RWPE2 (cell line): ENCODE results near the gene NACC1.
"Not testable (repeated sequence)": the region's sequence is repeated elsewhere in the genome, so short reads cannot be mapped to it uniquely, and the experiment has no call there.

ENCODE experiments used
- ATAC-seq: fragments of 200-7000 bp; cut with Tn5 transposase; 3 replicates; pipeline ENCODE4 v1.9.1; 2021; ENCODE audit warnings: low read depth
- DNase-seq: peaks from one replicate; pipeline ENCODE4 v3.0.0-alpha.2; 2020; ENCODE audit warnings: low spot score
- H3K27ac ChIP-seq: fragments of 450-650 bp; 2 replicates; pipeline ENCODE4 v1.5.1; 2017; ENCODE audit warnings: mild to moderate bottlenecking; ENCODE audit not compliant: poor library complexity, severe bottlenecking
- H3K27me3 ChIP-seq: fragments of 250-450 bp; sonication (Bioruptor Pico); 2 replicates; pipeline ENCODE4 v1.5.1; 2021; ENCODE audit warnings: mild to moderate bottlenecking, moderate library complexity; ENCODE audit not compliant: insufficient read depth, poor library complexity, severe bottlenecking
- H3K36me3 ChIP-seq: fragments of 250-450 bp; sonication (Bioruptor Pico); 2 replicates; pipeline ENCODE4 v1.5.1; 2020; ENCODE audit warnings: low read depth, mild to moderate bottlenecking, moderate library complexity
- H3K4me1 ChIP-seq: fragments of 250-450 bp; sonication (Bioruptor Pico); 2 replicates; pipeline ENCODE4 v1.5.1; 2021; ENCODE audit warnings: mild to moderate bottlenecking, moderate library complexity; ENCODE audit not compliant: insufficient read depth, poor library complexity, severe bottlenecking
- H3K4me3 ChIP-seq: fragments of 250-450 bp; sonication (Bioruptor Pico); 2 replicates; pipeline ENCODE4 v1.5.1; 2021; ENCODE audit warnings: mild to moderate bottlenecking, moderate library complexity; ENCODE audit not compliant: severe bottlenecking
- H3K9me3 ChIP-seq: fragments of 250-450 bp; sonication (Bioruptor Pico); 2 replicates; pipeline ENCODE4 v1.5.1; 2021; ENCODE audit warnings: mild to moderate bottlenecking, moderate library complexity; ENCODE audit not compliant: severe bottlenecking
- TF ChIP-seq, protein P1 (sequence below): fragments of 450-650 bp; IDR thresholded peaks from one replicate; pipeline ENCODE4 v1.5.1; 2017; ENCODE audit warnings: mild to moderate bottlenecking, moderate library complexity; ENCODE audit not compliant: poor library complexity, severe bottlenecking

Gene NACC1

DNA sequence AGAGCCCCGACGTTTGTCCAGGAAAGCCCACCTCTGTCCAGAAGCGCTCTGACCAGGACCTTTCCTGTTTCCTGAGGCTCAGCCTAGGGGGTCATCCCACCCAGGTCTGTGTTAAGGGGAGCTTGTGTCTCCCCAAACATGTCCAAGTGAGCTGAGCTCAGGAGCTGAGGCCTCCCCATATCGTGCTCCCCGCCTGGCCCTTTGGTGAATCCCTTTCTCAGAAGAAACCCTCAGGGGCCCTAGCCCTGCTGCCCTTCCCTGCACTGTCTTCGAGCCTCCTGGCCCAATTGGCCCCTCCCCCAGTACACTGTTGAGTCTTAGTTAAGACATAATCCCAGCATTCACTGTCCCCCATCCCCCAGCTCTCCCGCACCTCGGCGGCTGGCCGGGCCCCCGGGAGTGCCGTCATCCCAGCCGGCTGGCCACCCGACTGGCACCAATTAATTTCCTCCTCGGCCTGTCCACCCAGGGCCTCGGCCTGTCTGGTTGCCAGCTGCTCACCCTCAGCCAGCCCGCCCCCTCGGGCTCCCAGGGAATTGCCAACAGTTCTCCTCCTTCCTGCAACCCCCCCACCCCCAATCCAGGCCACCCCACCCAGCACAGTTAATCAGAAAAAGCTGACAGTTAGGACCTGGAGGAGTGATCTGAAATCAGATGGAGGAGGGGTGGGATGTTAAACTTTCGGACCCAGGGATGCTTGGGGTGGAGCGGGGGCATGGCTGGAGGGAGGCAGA is 45.7 kb downstream of the NACC1 start:
- Histone ChIP-seq H3K27ac (peak overlapping the region; percentile 99), H3K4me1 (peaks cover 53% of the 10 kb centered on the region), H3K36me3 (no peaks in the 10 kb centered on the region), H3K4me3 (peak overlapping the region; percentile 15), H3K27me3 (no peaks in the 10 kb centered on the region), H3K9me3 (no peaks in the 10 kb centered on the region)
- ATAC-seq = peak; percentile 15
- DNase-seq = peak; percentile 87
- TF ChIP-seq, protein P1, sequence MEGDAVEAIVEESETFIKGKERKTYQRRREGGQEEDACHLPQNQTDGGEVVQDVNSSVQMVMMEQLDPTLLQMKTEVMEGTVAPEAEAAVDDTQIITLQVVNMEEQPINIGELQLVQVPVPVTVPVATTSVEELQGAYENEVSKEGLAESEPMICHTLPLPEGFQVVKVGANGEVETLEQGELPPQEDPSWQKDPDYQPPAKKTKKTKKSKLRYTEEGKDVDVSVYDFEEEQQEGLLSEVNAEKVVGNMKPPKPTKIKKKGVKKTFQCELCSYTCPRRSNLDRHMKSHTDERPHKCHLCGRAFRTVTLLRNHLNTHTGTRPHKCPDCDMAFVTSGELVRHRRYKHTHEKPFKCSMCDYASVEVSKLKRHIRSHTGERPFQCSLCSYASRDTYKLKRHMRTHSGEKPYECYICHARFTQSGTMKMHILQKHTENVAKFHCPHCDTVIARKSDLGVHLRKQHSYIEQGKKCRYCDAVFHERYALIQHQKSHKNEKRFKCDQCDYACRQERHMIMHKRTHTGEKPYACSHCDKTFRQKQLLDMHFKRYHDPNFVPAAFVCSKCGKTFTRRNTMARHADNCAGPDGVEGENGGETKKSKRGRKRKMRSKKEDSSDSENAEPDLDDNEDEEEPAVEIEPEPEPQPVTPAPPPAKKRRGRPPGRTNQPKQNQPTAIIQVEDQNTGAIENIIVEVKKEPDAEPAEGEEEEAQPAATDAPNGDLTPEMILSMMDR = no peak

- Histone ChIP-seq H3K36me3 (no peaks in the 10 kb centered on the region), H3K9me3 (no peaks in the 10 kb centered on the region), H3K4me3 (peak overlapping the region; percentile 12), H3K27me3 (no peaks in the 10 kb centered on the region), H3K4me1 (peaks cover 61% of the 10 kb centered on the region), H3K27ac (peak overlapping the region; percentile 99)
- TF ChIP-seq, protein P1 = no peak
- ATAC-seq = peak; percentile 9; the same call in 2 of the 3 replicates
- peak; percentile 86 for DNase-seq
Observed at GRCh38 chr19:13164343-13165161, 46.5 kb downstream of the NACC1 start.

- no peak for DNase-seq
- Histone ChIP-seq H3K4me1 (peaks cover 69% of the 10 kb centered on the region), H3K9me3 (no peaks in the 10 kb centered on the region), H3K27me3 (no peaks in the 10 kb centered on the region), H3K36me3 (no peaks in the 10 kb centered on the region), H3K4me3 (no peak overlapping the region), H3K27ac (peak overlapping the region; percentile 99)
- ATAC-seq = no peak
- TF ChIP-seq, protein P1 = no peak
Observed at GRCh38 chr19:13165162-13165997, 47.3 kb downstream of the NACC1 start.

DNA sequence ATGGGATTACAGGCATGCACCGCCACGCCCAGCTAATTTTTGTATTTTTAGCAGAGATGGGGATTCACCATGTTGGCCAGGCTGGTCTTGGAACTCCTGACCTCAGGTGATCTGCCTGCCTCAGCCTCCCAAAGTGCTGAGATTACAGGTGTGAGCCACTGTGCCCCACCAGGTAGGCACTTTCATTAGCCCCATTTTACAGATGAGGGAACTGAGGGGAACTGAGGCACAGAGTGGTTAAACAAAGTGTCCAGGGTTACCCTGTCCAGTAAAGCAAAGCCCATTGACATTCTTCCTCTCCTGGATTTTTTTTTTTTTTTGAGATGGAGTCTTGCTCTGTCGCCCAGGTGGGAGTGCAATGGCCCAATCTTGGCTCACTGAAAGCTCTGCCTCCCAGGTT is 48.1 kb downstream of the NACC1 start:
- H3K27ac ChIP-seq = peak overlapping the region; percentile 99
- not testable (repeated sequence) for DNase-seq, H3K9me3 ChIP-seq, ATAC-seq, H3K27me3 ChIP-seq, H3K4me3 ChIP-seq, H3K36me3 ChIP-seq
- H3K4me1 ChIP-seq = peaks cover 64% of the 10 kb centered on the region

DNA sequence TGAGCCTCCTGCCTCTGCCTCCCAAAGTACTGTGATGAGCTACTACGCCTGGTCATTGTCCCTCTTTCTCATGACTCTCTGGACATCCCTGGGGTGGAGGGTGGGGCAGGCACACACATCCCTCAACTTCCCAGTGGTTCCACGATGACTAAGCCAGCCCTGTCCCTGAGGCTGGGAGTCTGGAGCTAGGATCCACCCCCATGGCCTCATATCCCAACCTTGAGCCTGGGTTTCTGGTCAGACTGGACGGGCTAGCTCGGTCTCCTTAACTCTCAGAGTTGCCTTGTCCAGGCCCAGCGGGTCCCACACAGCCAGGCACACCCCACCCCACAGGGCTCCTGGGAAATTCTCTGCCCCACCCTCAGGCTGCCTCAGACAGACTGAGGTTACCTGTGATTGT is 51.7 kb downstream of the NACC1 start:
- H3K27me3 ChIP-seq = no peaks in the 10 kb centered on the region
- ATAC-seq (peak; percentile 61), DNase-seq (peak; percentile 82)
- H3K9me3 ChIP-seq = no peaks in the 10 kb centered on the region
- peaks cover 53% of the 10 kb centered on the region for H3K4me1 ChIP-seq
- no peaks in the 10 kb centered on the region for H3K36me3 ChIP-seq
- no peak overlapping the region for H3K4me3 ChIP-seq
- H3K27ac ChIP-seq = peak overlapping the region; percentile 99
- TF ChIP-seq, protein P1 = no peak
